ENCODE results near the gene MAST1. TPM values are rescaled to one million over a fixed set of nuclear protein-coding genes. Genes with fewer than 3 reads are reported as not detected.

Gene MAST1
- polyA plus RNA-seq, 6 donors from 2014 or later, result 0.10 to 2.5 (median 1.0) TPM; not detected in 1

GRCh38 chr19:12873891-12874745, 35.8 kb downstream of the MAST1 start:
- ATAC-seq (ENCODE audit: low read depth in 2 of 2) (no peak), DNase-seq (no peak)
- Mint-ChIP-seq H3K4me1 (peaks cover 9 to 15% (median 12%) of the 10 kb centered on the region in 3 donors), H3K4me3 (peak overlapping the region in 1 of 8 donors; percentile 23), H3K36me3 (peaks cover 10 to 17% of the 10 kb centered on the region in 2 donors), H3K9me3 (peaks cover 0 to 6% (median 1%) of the 10 kb centered on the region in 7 donors), H3K27ac (no peak overlapping the region), H3K27me3 (no peaks in the 10 kb centered on the region)

- peaks cover 14 to 22% (median 19%) of the 10 kb centered on the region in 3 donors for H3K4me1 Mint-ChIP-seq
- H3K27ac Mint-ChIP-seq, result no peak overlapping the region
- no peaks in the 10 kb centered on the region for H3K27me3 Mint-ChIP-seq
- ATAC-seq (ENCODE audit: low read depth in 2 of 2) (no peak), DNase-seq (no peak)
- peaks cover 10 to 17% of the 10 kb centered on the region in 2 donors for H3K36me3 Mint-ChIP-seq
- H3K9me3 Mint-ChIP-seq, result peaks cover 0 to 6% (median 1%) of the 10 kb centered on the region in 7 donors
- no peak overlapping the region for H3K4me3 Mint-ChIP-seq
These were observed 36.8 kb downstream of the MAST1 start for GRCh38 chr19:12875086-12875485.

DNA sequence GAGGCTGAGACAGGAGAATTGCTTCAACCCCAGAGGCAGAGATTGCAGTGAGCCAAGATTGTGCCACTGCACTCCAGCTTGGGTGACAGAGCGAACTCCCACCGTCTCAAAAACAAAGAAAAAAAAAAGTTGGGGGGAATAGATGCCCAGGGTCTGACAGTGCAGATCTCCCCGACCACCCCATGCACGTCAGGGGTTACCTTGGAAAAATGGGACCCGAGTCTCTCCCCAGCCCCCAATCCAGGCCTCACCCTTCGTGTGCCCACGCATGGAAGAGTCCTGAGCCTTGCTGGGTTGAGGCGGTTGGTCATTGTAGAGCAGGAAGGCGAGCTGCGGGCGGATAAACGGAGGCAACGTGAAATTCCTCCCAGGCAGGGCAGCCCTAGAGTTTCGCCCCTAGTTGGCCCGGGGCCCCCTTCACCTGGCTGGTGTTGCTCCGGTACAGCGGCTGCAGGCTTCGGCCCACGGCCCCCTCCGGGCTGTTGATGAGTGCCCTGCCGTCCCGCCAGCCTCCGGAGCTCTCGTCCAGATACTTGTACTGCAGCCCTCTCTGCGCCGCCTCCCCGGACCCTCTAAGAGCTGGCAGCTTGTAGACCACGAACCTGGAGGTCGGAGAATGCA, 42.3 kb downstream of the MAST1 start:
- Mint-ChIP-seq H3K36me3 (no peaks in the 10 kb centered on the region), H3K9me3 (peaks cover 0 to 17% (median 6%) of the 10 kb centered on the region in 7 donors), H3K27me3 (no peaks in the 10 kb centered on the region), H3K4me1 (peaks cover 25 to 48% (median 43%) of the 10 kb centered on the region in 3 donors), H3K27ac (peak overlapping the region; percentile 96 to 99 (median 98)), H3K4me3 (peak overlapping the region; percentile 84 to 95 (median 92))
- peak; percentile 4 to 6 for ATAC-seq (ENCODE audit: low read depth in 2 of 2)
- DNase-seq, result no peak

GRCh38 chr19:12881172-12881808, 43.0 kb downstream of the MAST1 start, which contains the start of gene DNASE2:
TSS of gene DNASE2 (minus strand) at chr19:12881449. CDS start at chr19:12881375, 74 bp downstream.
- Mint-ChIP-seq H3K36me3 (no peaks in the 10 kb centered on the region), H3K4me3 (peak within 1 kb of the TSS; percentile 84 to 95 (median 92)), H3K4me1 (peaks cover 25 to 48% (median 43%) of the 10 kb centered on the region in 3 donors), H3K27me3 (no peaks in the 10 kb centered on the region), H3K27ac (peak within 1 kb of the TSS; percentile 96 to 99 (median 98)), H3K9me3 (peaks cover 0 to 17% (median 6%) of the 10 kb centered on the region in 7 donors)
- DNase-seq, result peak; percentile 94
- ATAC-seq (ENCODE audit: low read depth in 2 of 2), result peak; percentile 83 to 85

GRCh38 chr19:12882589-12882988, 44.3 kb downstream of the MAST1 start:
- peak overlapping the region in 4 of 6 donors; percentile 88 to 99 (median 97) for H3K27ac Mint-ChIP-seq
- ATAC-seq (ENCODE audit: low read depth in 2 of 2) (no peak), DNase-seq (no peak)
- peaks cover 25 to 51% (median 43%) of the 10 kb centered on the region in 3 donors for H3K4me1 Mint-ChIP-seq
- H3K4me3 Mint-ChIP-seq, result peak overlapping the region; percentile 72 to 95 (median 90)
- no peaks in the 10 kb centered on the region for H3K27me3 Mint-ChIP-seq
- peaks cover 0 to 17% (median 6%) of the 10 kb centered on the region in 7 donors for H3K9me3 Mint-ChIP-seq
- no peaks in the 10 kb centered on the region for H3K36me3 Mint-ChIP-seq

DNA sequence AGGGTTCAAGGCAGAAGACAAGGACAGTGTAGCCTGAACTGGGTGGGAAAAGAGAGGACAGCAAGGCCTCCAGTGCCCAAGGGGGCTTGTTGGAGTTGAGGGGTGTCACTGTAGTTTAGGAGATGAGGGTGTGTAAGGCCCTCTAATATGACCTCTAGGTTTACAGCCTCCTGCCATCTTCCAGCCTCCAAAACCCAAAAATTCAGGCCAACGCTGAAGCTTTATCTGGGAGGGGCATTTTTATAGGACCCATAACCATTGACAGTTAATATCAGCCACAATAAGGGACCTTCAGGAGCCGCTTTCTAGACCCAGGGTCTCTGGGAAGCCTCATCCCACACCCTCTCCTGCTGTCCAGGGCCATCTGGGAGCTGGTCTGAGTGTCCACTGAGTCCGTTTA, 45.9 kb downstream of the MAST1 start:
- H3K27ac Mint-ChIP-seq, result no peak overlapping the region
- no peaks in the 10 kb centered on the region for H3K27me3 Mint-ChIP-seq
- no peaks in the 10 kb centered on the region for H3K36me3 Mint-ChIP-seq
- H3K9me3 Mint-ChIP-seq, result peaks cover 0 to 17% (median 6%) of the 10 kb centered on the region in 7 donors
- no peak for DNase-seq
- H3K4me3 Mint-ChIP-seq, result peak overlapping the region in 6 of 8 donors; percentile 6 to 94 (median 80)
- ATAC-seq (ENCODE audit: low read depth in 2 of 2), result no peak
- H3K4me1 Mint-ChIP-seq, result peaks cover 25 to 46% (median 36%) of the 10 kb centered on the region in 3 donors

DNA sequence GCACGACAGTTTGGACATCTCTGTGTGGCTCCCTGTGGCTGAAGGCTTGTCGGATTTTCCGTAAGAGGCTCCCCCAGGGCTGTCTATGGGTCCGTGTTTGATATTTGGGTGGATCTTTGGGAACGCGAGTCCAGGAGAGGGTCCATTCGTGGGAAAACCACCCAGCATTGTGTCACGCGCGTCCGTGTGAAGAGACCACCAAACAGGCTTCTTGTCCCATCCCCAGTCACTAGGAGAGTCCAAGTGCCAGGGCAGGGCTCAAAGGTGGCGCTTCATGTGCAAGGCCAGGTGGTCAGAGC, 46.3 kb downstream of the MAST1 start:
- Mint-ChIP-seq H3K27me3 (no peaks in the 10 kb centered on the region), H3K4me3 (peak overlapping the region; percentile 15 to 90 (median 84)), H3K36me3 (no peaks in the 10 kb centered on the region), H3K9me3 (peaks cover 0 to 17% (median 6%) of the 10 kb centered on the region in 7 donors), H3K4me1 (peaks cover 25 to 43% (median 34%) of the 10 kb centered on the region in 3 donors), H3K27ac (peak overlapping the region in 3 of 6 donors; percentile 36 to 74 (median 62))
- ATAC-seq (ENCODE audit: low read depth in 2 of 2), result no peak
- no peak for DNase-seq

GRCh38 chr19:12884926-12885748, 46.8 kb downstream of the MAST1 start:
- Mint-ChIP-seq H3K4me3 (peak overlapping the region; percentile 75 to 92 (median 88)), H3K36me3 (no peaks in the 10 kb centered on the region), H3K27ac (peak overlapping the region in 3 of 6 donors; percentile 36 to 74 (median 69)), H3K9me3 (peaks cover 0 to 17% (median 6%) of the 10 kb centered on the region in 7 donors), H3K27me3 (no peaks in the 10 kb centered on the region), H3K4me1 (peaks cover 20 to 42% (median 29%) of the 10 kb centered on the region in 3 donors)
- peak; percentile 60 for DNase-seq
- ATAC-seq (ENCODE audit: low read depth in 2 of 2), result peak; percentile 47 to 50

DNA sequence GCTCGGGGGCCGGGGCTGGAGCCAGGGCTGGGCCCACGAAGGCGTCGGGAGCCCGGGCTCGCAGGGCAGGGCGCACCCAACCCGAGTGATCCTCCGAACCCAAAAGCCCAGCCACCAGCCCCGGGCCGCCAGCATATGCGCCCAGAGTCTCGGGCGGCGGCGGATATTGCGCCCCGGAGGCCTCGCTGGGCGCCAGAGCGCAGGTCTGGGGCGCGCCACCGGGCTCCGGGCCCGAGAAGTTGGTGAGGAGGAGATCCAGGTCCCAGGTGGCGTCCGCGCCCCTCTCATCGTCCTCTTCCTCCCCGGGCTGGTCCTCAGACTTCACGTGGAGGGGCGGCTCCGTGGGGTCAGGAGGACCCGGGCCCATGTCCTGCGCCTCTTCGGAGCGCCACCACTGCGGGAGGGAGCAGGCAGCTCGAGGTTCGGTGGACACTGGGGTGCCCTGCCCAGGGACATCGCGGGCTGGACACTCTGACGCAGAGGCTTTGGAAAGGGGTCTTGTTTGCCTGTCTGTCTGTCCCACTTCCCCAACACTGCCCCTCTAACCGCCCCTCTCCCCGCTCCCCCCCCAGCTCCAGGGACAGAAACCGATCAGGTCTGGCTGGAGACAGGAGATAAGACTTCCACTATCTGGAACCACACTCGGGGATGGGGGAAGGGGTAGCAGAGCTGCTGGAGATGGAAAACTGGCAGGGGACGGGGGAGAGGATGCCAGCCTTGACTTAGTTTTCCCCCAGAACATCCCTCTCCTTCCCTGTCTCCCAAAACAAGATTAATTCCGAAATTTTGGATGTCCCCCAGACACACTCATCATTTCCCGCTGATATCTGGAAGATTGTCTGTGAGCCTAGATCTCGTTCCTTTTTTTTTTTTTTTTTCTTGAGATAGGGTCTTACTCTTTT, 47.7 kb downstream of the MAST1 start:
- Mint-ChIP-seq H3K27ac (peak overlapping the region in 2 of 6 donors; percentile 48 to 49), H3K9me3 (peaks cover 0 to 17% (median 6%) of the 10 kb centered on the region in 7 donors), H3K27me3 (no peaks in the 10 kb centered on the region), H3K36me3 (no peaks in the 10 kb centered on the region), H3K4me1 (peaks cover 20 to 42% (median 29%) of the 10 kb centered on the region in 3 donors), H3K4me3 (peak overlapping the region; percentile 16 to 85 (median 70))
- DNase-seq (no peak), ATAC-seq (ENCODE audit: low read depth in 2 of 2) (peak; percentile 0 to 1)

DNA sequence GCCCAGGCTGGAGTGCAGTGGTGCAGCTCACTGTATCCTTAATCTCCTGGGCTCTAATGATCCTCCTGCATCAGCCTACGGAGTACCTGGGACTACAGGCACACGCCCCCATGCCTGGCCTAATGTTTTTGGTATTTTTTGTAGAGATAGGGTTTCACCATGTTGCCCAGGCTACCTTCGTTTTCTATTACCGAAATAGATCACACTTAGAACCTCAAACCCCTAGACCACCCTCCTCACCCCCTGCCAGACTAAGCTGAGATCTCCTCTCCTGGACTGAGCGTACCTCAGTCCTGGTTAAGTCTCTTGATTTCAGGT, 48.3 kb downstream of the MAST1 start:
- no peak for ATAC-seq (ENCODE audit: low read depth in 2 of 2)
- Mint-ChIP-seq H3K36me3 (no peaks in the 10 kb centered on the region), H3K4me1 (peaks cover 22 to 46% (median 29%) of the 10 kb centered on the region in 3 donors), H3K27ac (no peak overlapping the region), H3K4me3 (peak overlapping the region; percentile 16 to 85 (median 70)), H3K9me3 (peaks cover 0 to 13% (median 5%) of the 10 kb centered on the region in 7 donors), H3K27me3 (no peaks in the 10 kb centered on the region)
- DNase-seq, result no peak

- Mint-ChIP-seq H3K4me3 (peak within 1 kb of the TSS; percentile 16 to 85 (median 70)), H3K4me1 (peaks cover 23 to 46% (median 29%) of the 10 kb centered on the region in 3 donors), H3K27me3 (no peaks in the 10 kb centered on the region), H3K9me3 (peaks cover 0 to 8% (median 3%) of the 10 kb centered on the region in 7 donors), H3K36me3 (no peaks in the 10 kb centered on the region), H3K27ac (peak within 1 kb of the TSS in 2 of 6 donors; percentile 48 to 49)
- no peak for DNase-seq
- no peak for ATAC-seq (ENCODE audit: low read depth in 2 of 2)
These were observed 48.8 kb downstream of the MAST1 start, which contains the start of gene KLF1 for GRCh38 chr19:12886969-12887747. TSS of gene KLF1 (minus strand) at chr19:12887201. CDS start at chr19:12887140, 61 bp downstream.

Measured in naive B cell (primary cell).